Loucy (cell line): ENCODE data around the gene LY6G6C.

Experiments
- H2AFZ ChIP-seq: fragments of 200-600 bp; sonication (generic); 2 replicates; pipeline ENCODE4 v1.6.0; 2016; ENCODE audit warnings: antibody characterized with exemption, mild to moderate bottlenecking, low read length, moderate library complexity
- H3F3A ChIP-seq: fragments of 200-600 bp; 2 replicates; pipeline ENCODE4 v1.6.0; 2016; ENCODE audit warnings: antibody characterized with exemption, low read depth, mild to moderate bottlenecking
- H3K27me3 ChIP-seq: fragments of 200-600 bp; sonication (generic); 2 replicates; pipeline ENCODE4 v1.6.1; 2014; ENCODE audit warnings: low read length, mild to moderate bottlenecking; ENCODE audit not compliant: insufficient read depth, poor library complexity, severe bottlenecking
- H3K36me3 ChIP-seq: fragments of 200-600 bp; sonication (generic); 2 replicates; pipeline ENCODE4 v1.6.1; 2016; ENCODE audit warnings: low read length; ENCODE audit not compliant: insufficient read depth
- H3K4me1 ChIP-seq: fragments of 200-600 bp; sonication (generic); 2 replicates; pipeline ENCODE4 v1.5.1; 2014; ENCODE audit warnings: low read length, mild to moderate bottlenecking; ENCODE audit not compliant: insufficient read depth, poor library complexity, severe bottlenecking
- H3K4me2 ChIP-seq: fragments of 200-600 bp; sonication (generic); 2 replicates; pipeline ENCODE4 v1.6.0; 2014; ENCODE audit warnings: antibody characterized with exemption, low read length, low read depth, mild to moderate bottlenecking; ENCODE audit not compliant: poor library complexity, severe bottlenecking
- H3K4me3 ChIP-seq: fragments of 200-600 bp; sonication (generic); 2 replicates; pipeline ENCODE4 v1.5.1; 2014; ENCODE audit warnings: low read length, mild to moderate bottlenecking, mixed read lengths; ENCODE audit not compliant: poor library complexity, severe bottlenecking
- H3K79me2 ChIP-seq: fragments of 200-600 bp; sonication (generic); 2 replicates; pipeline ENCODE4 v1.6.1; 2014; ENCODE audit warnings: low read length; ENCODE audit not compliant: insufficient read depth
- H3K9ac ChIP-seq: fragments of 200-600 bp; sonication (generic); 2 replicates; pipeline ENCODE4 v1.6.0; 2014; ENCODE audit warnings: mild to moderate bottlenecking, low read depth, low read length, moderate library complexity; ENCODE audit not compliant: poor library complexity, severe bottlenecking
- H3K9me2 ChIP-seq: fragments of 200-600 bp; sonication (generic); replicated peaks from 2 replicates; pipeline ENCODE4 v1.6.1; 2016; ENCODE audit warnings: low read depth, low read length, mixed read lengths
- H3K9me3 ChIP-seq: fragments of 200-600 bp; sonication (generic); 2 replicates; pipeline ENCODE4 v1.6.1; 2014; ENCODE audit warnings: mild to moderate bottlenecking, antibody characterized with exemption, low read length, low read depth; ENCODE audit not compliant: insufficient read depth
- H4K20me1 ChIP-seq: fragments of 200-600 bp; sonication (generic); 2 replicates; pipeline ENCODE4 v1.6.0; 2014; ENCODE audit warnings: antibody characterized with exemption, low read length, mild to moderate bottlenecking; ENCODE audit not compliant: insufficient read depth, poor library complexity, severe bottlenecking
- CTCF ChIP-seq: fragments of 200-600 bp; sonication (generic); conservative IDR thresholded peaks from 2 replicates; pipeline ENCODE4 v1.5.1; 2014; ENCODE audit warnings: mild to moderate bottlenecking, antibody characterized with exemption, low read length
- EZH2phosphoT487 ChIP-seq: fragments of 200-600 bp; IDR thresholded peaks from 2 replicates; pipeline ENCODE4 v1.6.1; 2018; ENCODE audit warnings: antibody characterized with exemption, mild to moderate bottlenecking, moderate library complexity, borderline replicate concordance

Gene LY6G6C

GRCh38 chr6:31760790-31761189, 39.2 kb upstream of the LY6G6C start:
- H3K9me2 ChIP-seq, result no peaks in the 10 kb centered on the region
- TF ChIP-seq EZH2phosphoT487, result no peak
- no peak overlapping the region for H3K4me3 ChIP-seq
- H4K20me1 ChIP-seq, result no peaks in the 10 kb centered on the region
- H3F3A ChIP-seq, result no peaks in the 10 kb centered on the region
- no peaks in the 10 kb centered on the region; the same call in 1 of the 2 replicates for H3K36me3 ChIP-seq
- no peaks in the 10 kb centered on the region for H3K27me3 ChIP-seq
- H3K4me2 ChIP-seq, result no peak overlapping the region
- no peak overlapping the region for H3K9ac ChIP-seq
- peaks cover 12% of the 10 kb centered on the region for H3K4me1 ChIP-seq
- no peaks in the 10 kb centered on the region for H3K9me3 ChIP-seq
- H3K79me2 ChIP-seq, result no peaks in the 10 kb centered on the region
- H2AFZ ChIP-seq, result no peak overlapping the region

DNA sequence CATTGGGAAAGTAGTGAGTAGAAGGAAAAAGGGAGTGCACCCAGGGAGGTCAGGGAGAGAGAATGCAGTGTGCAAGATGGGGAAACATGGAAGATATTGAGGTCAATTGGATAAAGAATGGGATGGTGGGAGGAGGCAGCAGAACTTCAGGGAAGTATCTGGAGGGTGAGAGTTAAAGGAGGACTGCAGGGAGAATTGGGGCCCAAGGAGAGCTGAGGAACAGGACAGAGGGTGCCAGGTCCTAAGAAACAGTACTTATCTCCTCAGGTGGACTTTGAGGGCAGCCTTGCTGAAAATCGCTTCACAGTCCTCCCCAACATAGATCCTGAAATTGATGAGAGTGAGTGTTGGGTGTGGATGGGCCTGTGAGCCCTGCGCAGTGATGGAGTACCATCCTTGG, 36.7 kb upstream of the LY6G6C start:
- Histone ChIP-seq H4K20me1 (no peaks in the 10 kb centered on the region), H3K36me3 (no peaks in the 10 kb centered on the region; the same call in 1 of the 2 replicates)
- TF ChIP-seq CTCF, result no peak
- no peak for TF ChIP-seq EZH2phosphoT487

GRCh38 chr6:31752739-31753319, 31.3 kb upstream of the LY6G6C start:
- H3K9me2 ChIP-seq, result no peaks in the 10 kb centered on the region
- no peaks in the 10 kb centered on the region for H3K4me1 ChIP-seq
- no peaks in the 10 kb centered on the region for H3F3A ChIP-seq
- no peak overlapping the region for H3K4me3 ChIP-seq
- no peaks in the 10 kb centered on the region for H3K27me3 ChIP-seq
- H3K36me3 ChIP-seq, result no peaks in the 10 kb centered on the region
- H3K9me3 ChIP-seq, result no peaks in the 10 kb centered on the region
- no peak overlapping the region for H3K9ac ChIP-seq
- TF ChIP-seq CTCF (no peak), EZH2phosphoT487 (no peak)
- H3K79me2 ChIP-seq, result no peaks in the 10 kb centered on the region
- H4K20me1 ChIP-seq, result no peaks in the 10 kb centered on the region
- H3K4me2 ChIP-seq, result no peak overlapping the region
- H2AFZ ChIP-seq, result no peak overlapping the region

More for the DNA sequence above, 36.7 kb upstream of the LY6G6C start:
- peaks cover 12% of the 10 kb centered on the region for H3K4me1 ChIP-seq
- H3K9ac ChIP-seq, result no peak overlapping the region
- no peaks in the 10 kb centered on the region for H3F3A ChIP-seq
- no peaks in the 10 kb centered on the region for H3K9me3 ChIP-seq
- H3K4me3 ChIP-seq, result no peak overlapping the region
- no peaks in the 10 kb centered on the region for H3K27me3 ChIP-seq
- H3K9me2 ChIP-seq, result no peaks in the 10 kb centered on the region
- no peaks in the 10 kb centered on the region for H3K79me2 ChIP-seq
- no peak overlapping the region for H3K4me2 ChIP-seq
- no peak overlapping the region for H2AFZ ChIP-seq

GRCh38 chr6:31750411-31751022, 29.0 kb upstream of the LY6G6C start:
- Histone ChIP-seq H2AFZ (no peak overlapping the region), H3K4me3 (no peak overlapping the region), H3K79me2 (no peaks in the 10 kb centered on the region), H3K4me1 (no peaks in the 10 kb centered on the region), H3F3A (no peaks in the 10 kb centered on the region), H3K36me3 (no peaks in the 10 kb centered on the region), H3K4me2 (no peak overlapping the region), H3K9me2 (no peaks in the 10 kb centered on the region), H3K27me3 (no peaks in the 10 kb centered on the region), H3K9ac (no peak overlapping the region), H4K20me1 (no peaks in the 10 kb centered on the region), H3K9me3 (no peaks in the 10 kb centered on the region)
- TF ChIP-seq EZH2phosphoT487 (no peak), CTCF (no peak)
